Measurements from ENCODE around the gene CHFR. TPM values are rescaled to one million over a fixed set of nuclear protein-coding genes. Genes with fewer than 3 reads are reported as not detected.
A peak's percentile ranks its signal among the peaks of the same experiment; 100 is the strongest.
"Not testable (repeated sequence)": the region's sequence is repeated elsewhere in the genome, so short reads cannot be mapped to it uniquely, and the experiment has no call there.

The CHFR gene
- total RNA-seq: 10 to 100 TPM; 27.2 to 34.7 (median 30.6) TPM

GRCh38 chr12:132887513-132888351 is at the start of gene CHFR:
TSS of gene CHFR (minus strand) at chr12:132887605. CDS start at chr12:132887328, 277 bp downstream.
- WGBS, 2 donors: 2% methylated on average over 36 to 82 of the region's 84 CpGs
- intact Hi-C loops (cut with DNase I; ENCODE audit: low total_unique reads): loop anchor here (10.0 kb wide), 1 partner anchor 63 kb away; the partner anchor contains the start of gene GOLGA3
- TF ChIP-seq POLR2A (IDR thresholded peaks at IDR 0.05) (peak in 1 of 2 donors; percentile 19), CTCF (IDR thresholded peaks at IDR 0.05) (no peak)
- peak within 1 kb of the TSS; percentile 89 for H3K4me3 ChIP-seq (ENCODE audit: low read depth, poor library complexity, severe bottlenecking)
- DNase-seq (ENCODE audit: low spot score in 2 of 2): peak; percentile 96 to 99

GRCh38 chr12:132936921-132937320 is 49.5 kb upstream of the CHFR start:
- DNase-seq (ENCODE audit: low spot score in 2 of 2); intact Hi-C loops (cut with DNase I; ENCODE audit: low total_unique reads); H3K4me3 ChIP-seq (ENCODE audit: low read depth, poor library complexity, severe bottlenecking): not testable (repeated sequence)
- WGBS, 2 donors: 95% methylated on average over 8 of the region's 8 CpGs

- no peak for TF ChIP-seq POLR2A (IDR thresholded peaks at IDR 0.05)
- no peak for TF ChIP-seq CTCF (IDR thresholded peaks at IDR 0.05)
- intact Hi-C loops (cut with DNase I; ENCODE audit: low total_unique reads): no loop called here
- WGBS, 2 donors: 92 to 96% methylated on average over 2 of the region's 2 CpGs
- DNase-seq (ENCODE audit: low spot score in 2 of 2): no peak
- no peak overlapping the region for H3K4me3 ChIP-seq (ENCODE audit: low read depth, poor library complexity, severe bottlenecking)
Measured at GRCh38 chr12:132936163-132936562, 48.8 kb upstream of the CHFR start.

GRCh38 chr12:132926415-132926833 is 39.0 kb upstream of the CHFR start:
- no peak overlapping the region for H3K4me3 ChIP-seq (ENCODE audit: low read depth, poor library complexity, severe bottlenecking)
- intact Hi-C loops (cut with DNase I; ENCODE audit: low total_unique reads): no loop called here
- no peak for TF ChIP-seq POLR2A (IDR thresholded peaks at IDR 0.05)
- WGBS, 2 donors: 98 to 99% methylated on average over 6 of the region's 6 CpGs
- DNase-seq (ENCODE audit: low spot score in 2 of 2): no peak

GRCh38 chr12:132925597-132926414 is 38.4 kb upstream of the CHFR start:
- 95% methylated on average over 8 of the region's 8 CpGs for WGBS, 2 donors
- DNase-seq (ENCODE audit: low spot score in 2 of 2): no peak
- no peak for TF ChIP-seq POLR2A (IDR thresholded peaks at IDR 0.05)
- TF ChIP-seq CTCF (IDR thresholded peaks at IDR 0.05): no peak
- H3K4me3 ChIP-seq (ENCODE audit: low read depth, poor library complexity, severe bottlenecking): no peak overlapping the region
- intact Hi-C loops (cut with DNase I; ENCODE audit: low total_unique reads): no loop called here

- WGBS, 2 donors: 97 to 98% methylated on average over 3 of the region's 3 CpGs
- intact Hi-C loops (cut with DNase I; ENCODE audit: low total_unique reads): no loop called here
Measured at GRCh38 chr12:132924356-132924755, 37.0 kb upstream of the CHFR start.

More at GRCh38 chr12:132924356-132924755, 37.0 kb upstream of the CHFR start:
- TF ChIP-seq POLR2A (IDR thresholded peaks at IDR 0.05): no peak
- TF ChIP-seq CTCF (IDR thresholded peaks at IDR 0.05): no peak
- no peak for DNase-seq (ENCODE audit: low spot score in 2 of 2)
- no peak overlapping the region for H3K4me3 ChIP-seq (ENCODE audit: low read depth, poor library complexity, severe bottlenecking)

All from lower leg skin (tissue), 4 donors.